PC-9 (cell line): Measurements from ENCODE around the gene TBL1XR1. TPM values are rescaled to one million over a fixed set of nuclear protein-coding genes. Genes with fewer than 3 reads are reported as not detected.
A peak's percentile ranks its signal among the peaks of the same experiment; 100 is the strongest.

Source experiments
- BruUV-seq: library from RNA; stranded (reverse); fragments of 400-500 nt; replicated peaks from 2 replicates; lab custom pipeline; 2021; lab: Mats Ljungman, UMichigan
- CTCF ChIA-PET: fragments of 300-600 bp; sonication (Branson Sonifier 250); formaldehyde crosslinking; loops from one replicate; lab custom pipeline; 2022; ENCODE audit warnings: antibody characterized with exemption; lab: Charles Lee
- POLR2A ChIA-PET: fragments of 300-600 bp; sonication (Branson Sonifier 250); formaldehyde crosslinking; loops from one replicate; lab custom pipeline; 2022; ENCODE audit warnings: antibody characterized with exemption; ENCODE audit not compliant: unreplicated experiment; lab: Charles Lee
- DNase-seq, 2 experiments: peaks; one replicate each; pipeline versions ENCODE4 v3.0.0 to v3.0.0-alpha.2; 2015 to 2022; ENCODE audit warnings: mixed read lengths in 1 of 2
- H2AFZ ChIP-seq: fragments of 200-600 bp; sonication (generic); 2 replicates; pipeline ENCODE4 v1.8.1; 2017; ENCODE audit warnings: antibody characterized with exemption
- H3F3A ChIP-seq: fragments of 200-600 bp; sonication (generic); 2 replicates; pipeline ENCODE4 v1.8.1; 2017; ENCODE audit warnings: antibody characterized with exemption, mild to moderate bottlenecking, low read depth; ENCODE audit not compliant: insufficient read depth
- H3K27ac ChIP-seq: fragments of 200-600 bp; sonication (generic); 2 replicates; pipeline ENCODE4 v1.6.1; 2016; ENCODE audit warnings: mixed run types
- H3K27me3 ChIP-seq: fragments of 200-600 bp; sonication (generic); 2 replicates; pipeline ENCODE4 v1.6.1; 2016; ENCODE audit warnings: low read depth, mixed run types; ENCODE audit not compliant: insufficient read depth
- H3K36me3 ChIP-seq: fragments of 200-600 bp; sonication (generic); 2 replicates; pipeline ENCODE4 v1.6.1; 2016; ENCODE audit warnings: low read depth, mixed run types
- H3K4me1 ChIP-seq: fragments of 200-600 bp; sonication (generic); replicated peaks from 2 replicates; pipeline ENCODE4 v1.6.1; 2016; ENCODE audit warnings: mixed run types; ENCODE audit not compliant: insufficient read depth
- H3K4me2 ChIP-seq: fragments of 200-600 bp; sonication (generic); 2 replicates; pipeline ENCODE4 v1.6.1; 2017; ENCODE audit warnings: mixed run types
- H3K4me3 ChIP-seq: fragments of 200-600 bp; sonication (generic); 2 replicates; pipeline ENCODE4 v1.6.1; 2016; ENCODE audit warnings: mixed run types
- H3K79me2 ChIP-seq: fragments of 200-600 bp; sonication (generic); 2 replicates; pipeline ENCODE4 v1.6.1; 2017; ENCODE audit warnings: low read depth, mixed run types
- H3K9me2 ChIP-seq: fragments of 200-600 bp; sonication (generic); 2 replicates; pipeline ENCODE4 v1.8.1; 2017; ENCODE audit warnings: mild to moderate bottlenecking; ENCODE audit not compliant: insufficient read depth
- H3K9me3 ChIP-seq: fragments of 200-600 bp; sonication (generic); 2 replicates; pipeline ENCODE4 v1.8.1; 2016; ENCODE audit warnings: low read depth; ENCODE audit not compliant: insufficient read depth
- H4K20me1 ChIP-seq: fragments of 200-600 bp; sonication (generic); 2 replicates; pipeline ENCODE4 v1.8.1; 2017; ENCODE audit not compliant: insufficient read depth
- CTCF ChIP-seq: fragments of 200-600 bp; sonication (generic); conservative IDR thresholded peaks from 2 replicates; pipeline ENCODE4 v1.6.1; 2017; ENCODE audit warnings: mixed run types, antibody characterized with exemption, mild to moderate bottlenecking, moderate library complexity
- EZH2 ChIP-seq: fragments of 200-600 bp; sonication (generic); IDR thresholded peaks from 2 replicates; pipeline ENCODE4 v1.8.0; 2017; ENCODE audit warnings: antibody characterized with exemption, low read depth
- intact Hi-C: fragments of 100-400 bp; cut with micrococcal nuclease; formaldehyde crosslinking; loops from one replicate; pipeline ENCODE4 v1.10.0; 2022; ENCODE audit not compliant: unreplicated experiment
- total RNA-seq: library from RNA; stranded (reverse); gene quantifications from 2 replicates; pipeline ENCODE4 v1.2.3, GENCODE V29; 2021

The TBL1XR1 gene
- total RNA-seq, 1 experiment from 2014 or later, result 243 TPM

DNA sequence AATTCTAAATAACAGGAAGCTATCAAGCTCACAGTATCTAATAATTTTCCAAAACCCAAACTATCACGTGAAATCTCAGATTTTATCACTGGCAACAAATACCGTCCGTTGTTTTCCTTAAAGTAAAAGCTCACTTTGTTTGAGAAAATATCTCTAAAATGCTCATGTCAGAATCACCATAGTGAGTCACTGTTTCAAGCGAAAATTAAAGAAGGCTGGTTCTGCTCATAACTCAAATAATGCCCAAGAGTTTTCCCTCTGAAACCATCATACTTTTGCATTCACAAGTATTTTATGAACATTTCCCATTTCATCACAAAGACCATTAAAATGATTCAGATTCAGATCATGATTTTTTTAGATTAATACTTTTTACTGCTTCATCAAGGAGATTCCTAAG lies 50.6 kb downstream of the TBL1XR1 start:
- H3K4me1 ChIP-seq, result peaks cover 41% of the 10 kb centered on the region
- POLR2A ChIA-PET, result no interaction called here
- DNase-seq, result no peak

GRCh38 chr3:177145954-177146353 lies 51.3 kb downstream of the TBL1XR1 start:
- ChIA-PET CTCF (no interaction called here), POLR2A (no interaction called here)
- peaks cover 100% of the 10 kb centered on the region for H3K79me2 ChIP-seq
- H2AFZ ChIP-seq, result no peak overlapping the region
- H3K36me3 ChIP-seq, result peaks cover 36% of the 10 kb centered on the region
- H3K27ac ChIP-seq, result peak overlapping the region; percentile 38
- H3K9me2 ChIP-seq, result no peaks in the 10 kb centered on the region
- H4K20me1 ChIP-seq, result peaks cover 91% of the 10 kb centered on the region
- H3K4me1 ChIP-seq, result peaks cover 34% of the 10 kb centered on the region
- no peaks in the 10 kb centered on the region for H3K9me3 ChIP-seq
- TF ChIP-seq CTCF (no peak), EZH2 (no peak)
- intact Hi-C loops, result loop anchor here (2.0 kb wide), 1 partner anchor 49 kb away; no protein-coding TSS in a partner anchor
- no TSS peak for BruUV-seq
- H3K27me3 ChIP-seq, result no peaks in the 10 kb centered on the region
- H3F3A ChIP-seq, result peaks cover 55% of the 10 kb centered on the region
- H3K4me3 ChIP-seq, result no peak overlapping the region
- no peak for DNase-seq
- 0 out of 2 replicates have a peak overlapping the region, but pooled peaks have one; percentile 23 for H3K4me2 ChIP-seq

More for the DNA sequence above, 50.6 kb downstream of the TBL1XR1 start:
- Histone ChIP-seq H3F3A (peaks cover 60% of the 10 kb centered on the region), H3K27ac (0 out of 2 replicates have a peak overlapping the region, but pooled peaks have one; percentile 6), H4K20me1 (peaks cover 91% of the 10 kb centered on the region), H3K36me3 (peaks cover 41% of the 10 kb centered on the region), H3K4me3 (no peak overlapping the region), H3K79me2 (peaks cover 100% of the 10 kb centered on the region), H2AFZ (no peak overlapping the region), H3K4me2 (no peak overlapping the region), H3K9me3 (no peaks in the 10 kb centered on the region), H3K27me3 (no peaks in the 10 kb centered on the region), H3K9me2 (no peaks in the 10 kb centered on the region)
- no peak for TF ChIP-seq CTCF
- no peak for TF ChIP-seq EZH2
- no TSS peak for BruUV-seq
- CTCF ChIA-PET, result no interaction called here
- intact Hi-C loops, result loop anchor here (2.0 kb wide), 1 partner anchor 48 kb away; no protein-coding TSS in a partner anchor

DNA sequence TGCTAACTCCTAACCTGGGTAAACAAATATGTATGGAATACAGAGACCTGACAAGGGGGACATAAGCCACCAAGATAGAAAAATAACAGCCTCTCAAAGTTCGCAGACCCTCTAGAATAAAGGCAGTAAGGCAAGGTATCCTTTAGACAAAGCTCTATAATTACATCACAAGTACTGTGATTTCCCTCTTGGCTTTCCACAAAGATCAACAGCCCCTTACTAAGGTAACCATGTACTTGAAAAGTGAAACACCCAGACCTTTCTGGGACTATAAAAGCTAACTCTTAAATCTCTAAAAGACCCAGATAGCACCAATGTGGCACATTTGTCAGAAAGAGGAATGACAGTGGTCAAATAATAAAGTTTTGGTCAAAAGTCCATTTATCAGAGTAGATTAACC lies 51.9 kb downstream of the TBL1XR1 start:
- Histone ChIP-seq H2AFZ (no peak overlapping the region), H3K27ac (peak overlapping the region; percentile 38), H3K4me1 (peaks cover 28% of the 10 kb centered on the region), H3K4me3 (no peak overlapping the region), H3K9me3 (no peaks in the 10 kb centered on the region), H3F3A (peaks cover 54% of the 10 kb centered on the region), H3K4me2 (peak overlapping the region; percentile 23), H4K20me1 (peaks cover 91% of the 10 kb centered on the region), H3K36me3 (peaks cover 31% of the 10 kb centered on the region), H3K27me3 (no peaks in the 10 kb centered on the region), H3K9me2 (no peaks in the 10 kb centered on the region), H3K79me2 (peaks cover 100% of the 10 kb centered on the region)
- no peak for TF ChIP-seq EZH2
- TF ChIP-seq CTCF, result no peak
- BruUV-seq, result no TSS peak
- intact Hi-C loops, result no loop called here
- POLR2A ChIA-PET, result no interaction called here
- CTCF ChIA-PET, result interaction anchor here (0.6 kb wide), 1 partner anchor 94 kb away, joined by 3 read pairs; no protein-coding TSS in a partner anchor
- no peak for DNase-seq
